HG03039 (cell line): Measurements from ENCODE around the gene CARD14.
"Not testable (repeated sequence)": the region's sequence is repeated elsewhere in the genome, so short reads cannot be mapped to it uniquely, and the experiment has no call there.

ENCODE experiments used
- ATAC-seq: cut with Tn5 transposase; IDR thresholded peaks from one replicate; pipeline ENCODE4 v1.9.1; 2021; ENCODE audit warnings: mild to moderate bottlenecking, moderate library complexity; ENCODE audit not compliant: unreplicated experiment

Gene CARD14

DNA sequence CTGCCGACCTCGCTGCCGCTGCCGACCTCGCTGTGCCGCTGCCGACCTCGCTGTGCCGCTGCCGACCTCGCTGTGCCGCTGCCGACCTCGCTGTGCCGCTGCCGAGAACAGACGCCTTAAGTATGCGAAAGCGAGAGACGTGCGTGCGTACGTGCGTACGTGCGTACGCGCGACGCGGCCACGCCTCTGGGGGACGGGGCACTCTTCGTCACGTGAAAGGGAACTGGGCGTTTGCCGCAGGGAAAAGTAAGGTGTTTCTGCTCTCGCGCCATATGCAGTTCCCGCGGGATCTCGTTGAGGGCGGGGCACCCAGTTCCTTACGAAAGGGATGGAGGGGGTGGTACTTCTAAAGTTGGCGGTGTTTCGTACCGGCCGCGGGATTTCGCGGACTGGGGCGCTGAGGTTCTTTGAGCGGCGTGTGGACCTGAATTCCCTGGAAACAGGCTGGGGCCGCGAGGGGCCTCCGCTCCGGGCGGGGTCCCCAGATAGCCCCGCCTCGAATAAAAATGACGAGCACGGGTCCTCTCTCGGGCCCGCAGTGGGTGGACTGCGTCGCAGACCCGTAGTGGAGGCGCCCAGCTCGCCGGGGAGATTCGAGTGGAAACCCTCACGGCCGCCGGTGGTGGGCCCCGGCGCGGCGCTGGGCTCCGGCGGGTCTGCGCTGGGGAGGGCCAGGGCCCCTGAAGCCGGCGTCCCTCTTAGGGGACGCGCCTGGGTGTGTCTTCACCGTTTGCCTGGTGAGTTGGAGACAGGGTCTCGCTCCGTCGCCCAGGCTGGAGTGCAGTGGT lies 22.6 kb upstream of the CARD14 start, which contains the start of gene EIF4A3:
Gene EIF4A3 (minus strand): TSS at position 94 of the 788 bp plus-strand sequence. CDS start 167 bp downstream, outside the sequence.
- peak; percentile 75 for ATAC-seq

DNA sequence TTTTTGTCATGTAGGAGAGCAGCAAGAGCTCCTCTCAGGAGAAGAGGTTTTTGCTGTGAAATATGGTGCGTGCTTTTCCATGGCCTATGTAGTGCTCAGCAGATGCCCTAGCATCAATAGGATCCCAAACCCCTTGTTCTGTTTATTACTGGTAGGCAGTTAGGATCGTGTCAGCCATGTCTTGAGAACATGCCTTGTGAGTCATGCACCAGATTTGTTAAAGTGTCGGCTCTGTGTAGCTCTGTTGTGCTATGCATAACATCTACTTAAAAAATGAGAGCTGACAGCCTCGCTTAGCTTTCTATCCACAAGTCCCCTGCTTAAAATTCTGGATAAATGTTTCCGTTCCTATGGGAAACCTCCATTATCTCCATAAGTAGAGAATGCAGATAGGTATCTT lies 18.5 kb upstream of the CARD14 start:
- no peak for ATAC-seq

DNA sequence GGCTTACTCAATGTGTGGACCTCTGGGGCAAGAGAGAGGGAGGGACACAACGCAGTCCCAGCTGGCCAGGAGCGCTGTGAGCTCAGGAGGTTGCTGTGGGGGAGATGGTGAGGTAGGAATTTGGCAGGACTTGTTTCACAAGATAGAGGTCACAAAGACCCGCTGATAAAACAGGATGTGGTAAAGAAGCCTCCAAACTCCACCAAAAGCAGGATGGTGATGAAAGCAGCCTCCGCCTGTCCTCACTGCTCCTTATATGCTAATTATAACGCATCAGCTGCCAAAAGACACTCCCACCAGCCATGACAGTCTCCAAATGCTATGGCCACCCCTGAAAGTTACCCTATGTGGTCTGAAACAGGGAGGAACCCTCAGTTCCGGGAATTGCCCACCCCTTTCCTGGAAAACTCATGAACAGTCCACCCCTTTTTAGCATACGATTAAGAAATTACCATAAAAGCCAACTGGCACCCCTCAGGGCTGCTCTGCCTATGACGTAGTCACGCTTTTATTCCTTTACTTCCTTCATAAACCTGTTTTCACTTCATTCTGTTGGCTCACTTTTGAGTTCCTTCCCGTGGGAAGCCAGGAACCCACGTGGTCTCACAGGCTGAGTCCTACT lies 17.6 kb upstream of the CARD14 start:
- no peak for ATAC-seq

DNA sequence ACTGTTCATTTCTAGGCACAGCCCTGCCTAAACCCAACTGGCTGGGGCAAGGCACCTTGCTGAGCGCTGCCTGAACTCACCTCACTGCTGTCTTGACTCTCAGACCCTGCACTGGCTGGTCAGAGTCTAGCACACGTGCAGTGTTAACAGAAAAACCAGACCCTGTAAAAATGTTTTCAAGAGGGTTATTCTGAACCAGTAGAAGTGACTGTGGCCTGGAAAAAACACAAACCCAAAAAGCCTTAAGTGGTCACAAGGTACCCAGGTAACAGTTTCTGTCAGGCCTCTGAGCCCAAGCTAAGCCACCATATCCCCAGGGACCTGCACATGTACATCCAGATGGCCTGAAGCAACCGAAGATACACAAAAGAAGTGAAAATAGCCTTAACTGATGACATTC lies 16.8 kb upstream of the CARD14 start:
- no peak for ATAC-seq

DNA sequence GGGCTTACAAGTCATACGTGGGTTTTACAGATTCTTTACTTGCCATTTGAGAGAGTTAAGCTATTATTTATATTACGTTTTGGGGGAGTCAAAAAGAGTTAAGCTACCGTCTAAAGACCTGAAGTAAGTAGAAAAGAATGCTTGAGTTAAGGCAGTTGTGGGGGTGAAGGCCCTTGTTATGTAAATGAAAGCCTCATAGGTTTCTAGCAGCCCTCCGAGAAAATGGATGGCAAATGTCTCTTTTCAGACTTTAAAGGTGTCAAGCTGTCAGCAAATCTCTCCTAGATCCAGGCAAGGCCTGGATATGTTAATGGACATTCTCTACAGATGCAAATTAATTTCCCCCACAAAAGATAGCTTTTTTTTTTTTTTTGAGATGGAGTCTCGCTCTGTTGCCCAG lies 15.7 kb upstream of the CARD14 start:
- no peak for ATAC-seq

DNA sequence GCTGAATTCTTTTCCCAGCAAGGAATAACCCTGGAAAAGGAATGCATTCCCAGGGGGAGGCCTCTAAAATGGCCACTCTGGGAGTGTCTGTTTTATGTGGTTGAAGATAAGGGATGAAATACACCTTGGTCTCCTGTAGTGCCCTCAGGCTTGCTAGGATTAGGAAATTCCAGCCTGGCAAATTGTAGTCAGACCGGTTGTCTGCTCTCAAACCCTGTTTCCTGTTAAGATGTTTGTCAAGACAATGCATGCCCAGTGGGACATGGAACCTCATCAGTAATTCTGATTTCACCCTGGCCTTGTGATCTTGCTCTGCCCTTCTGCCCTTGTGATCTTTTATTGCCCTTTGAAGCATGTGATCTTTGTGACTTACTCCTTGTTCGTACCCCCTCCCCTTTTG lies 14.2 kb upstream of the CARD14 start:
- not testable (repeated sequence) for ATAC-seq

DNA sequence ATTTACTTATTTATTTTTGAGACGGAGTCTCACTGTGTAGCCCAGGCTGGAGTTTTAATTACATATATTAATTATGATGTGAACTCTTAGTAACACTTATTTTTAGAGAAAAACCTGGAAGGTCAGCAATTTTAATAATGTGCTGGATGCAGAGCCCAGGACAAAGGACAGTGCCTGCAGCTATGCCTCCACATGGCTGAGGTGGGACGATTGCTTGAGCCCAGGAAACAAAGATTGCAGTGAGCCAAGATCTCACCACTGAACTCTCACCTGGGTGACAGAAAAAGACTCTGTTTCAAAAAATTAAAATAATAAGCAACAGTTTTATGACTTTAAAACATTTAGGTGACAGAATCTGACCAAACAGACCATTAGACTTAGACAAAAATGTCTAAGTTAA lies 11.0 kb upstream of the CARD14 start:
- ATAC-seq, result no peak

DNA sequence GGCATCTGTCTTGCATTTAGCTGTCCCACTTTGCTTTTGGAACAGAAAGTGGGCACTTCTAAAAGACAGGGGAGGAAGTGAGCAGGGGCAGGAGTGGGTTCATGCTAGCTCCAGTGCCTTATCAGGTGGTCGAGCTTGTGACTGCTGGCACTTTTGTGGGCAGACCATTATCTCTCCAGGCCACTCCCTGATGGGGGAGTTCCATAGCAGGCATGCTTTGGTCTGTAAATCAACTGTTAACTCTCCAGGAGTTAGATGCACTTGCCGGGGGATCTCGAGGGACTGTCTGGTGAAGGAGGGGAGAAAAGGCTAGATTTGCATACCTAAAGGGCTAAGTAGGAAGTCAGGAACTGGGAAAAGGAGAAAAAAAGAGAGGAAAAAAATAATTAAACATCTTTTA lies 9.3 kb upstream of the CARD14 start:
- no peak for ATAC-seq

DNA sequence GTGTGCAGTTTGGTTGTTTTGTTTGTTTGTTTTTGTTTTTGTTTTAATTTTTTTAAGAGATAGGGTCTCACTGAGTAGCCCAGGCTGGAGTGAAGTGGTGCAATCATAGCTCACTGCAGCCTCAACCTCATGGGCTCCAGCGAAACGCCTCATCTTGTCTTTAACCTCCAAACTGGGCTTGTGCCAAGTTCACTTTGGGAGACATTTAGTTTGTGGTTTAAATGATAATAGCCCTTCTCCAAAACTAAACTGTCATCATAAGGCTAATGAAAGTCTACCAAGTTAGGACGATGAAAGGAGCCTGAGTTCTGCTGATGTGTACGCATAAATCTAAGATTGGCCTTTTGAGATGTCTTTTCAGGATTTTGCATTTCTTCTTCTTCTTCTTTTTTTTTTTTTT lies 6.5 kb upstream of the CARD14 start:
- no peak for ATAC-seq

DNA sequence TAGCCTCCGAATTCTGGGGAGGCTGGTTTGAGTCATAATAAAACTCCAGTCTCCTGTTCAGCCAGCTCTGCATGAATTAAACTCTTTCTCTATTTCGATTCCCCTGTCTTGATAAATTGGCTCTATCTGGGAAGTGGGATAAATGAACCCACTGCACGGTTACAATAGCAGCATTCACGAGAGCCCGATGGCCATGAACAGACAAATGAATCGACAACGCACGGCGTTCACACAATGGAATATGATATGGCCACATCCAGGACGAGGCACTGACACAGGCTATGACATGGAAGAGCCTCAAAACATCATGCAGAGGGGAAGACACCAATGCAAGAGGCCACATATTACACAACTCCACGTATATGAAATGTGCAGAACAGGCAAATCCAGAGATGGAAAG lies 5.6 kb upstream of the CARD14 start:
- no peak for ATAC-seq

DNA sequence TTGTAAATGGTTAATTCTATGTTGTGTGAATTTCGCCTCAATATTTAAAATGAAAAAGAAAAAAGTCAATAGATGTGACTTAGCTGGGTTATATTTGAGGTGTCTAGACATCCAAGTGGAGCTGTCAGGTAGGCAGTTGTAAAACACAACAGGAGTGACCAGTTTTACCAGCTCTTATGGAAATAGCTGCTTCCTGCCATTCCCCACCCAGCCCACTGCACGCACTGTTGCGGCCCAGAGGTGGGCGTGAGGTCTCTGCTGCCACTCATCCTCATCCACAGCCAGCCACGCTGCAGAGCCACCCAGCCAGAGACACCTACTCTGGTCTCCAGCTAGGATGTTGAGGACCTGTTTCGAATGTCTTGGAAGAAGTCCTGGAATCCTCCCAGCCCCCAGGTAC lies 3.4 kb upstream of the CARD14 start:
- no peak for ATAC-seq

DNA sequence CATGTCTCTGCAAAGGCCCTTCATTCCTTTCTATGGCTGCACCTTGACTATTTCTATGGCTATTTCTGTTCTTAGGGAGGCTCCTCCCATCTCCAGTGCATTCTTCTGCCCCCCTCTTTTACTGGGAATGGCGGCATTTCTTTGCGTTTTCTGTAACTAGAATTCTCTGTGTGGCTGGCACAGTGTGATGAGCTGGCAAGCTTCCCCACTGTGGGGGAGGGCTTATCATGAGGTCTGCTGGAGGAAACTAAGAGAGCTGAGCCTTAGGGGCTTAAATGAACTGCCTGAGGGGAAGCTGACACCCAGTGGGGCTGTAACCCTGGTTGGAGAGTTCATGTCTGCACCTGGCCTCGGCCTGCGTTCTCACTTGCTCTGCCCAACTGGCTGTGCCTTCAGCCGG lies 1.5 kb upstream of the CARD14 start:
- ATAC-seq, result no peak

DNA sequence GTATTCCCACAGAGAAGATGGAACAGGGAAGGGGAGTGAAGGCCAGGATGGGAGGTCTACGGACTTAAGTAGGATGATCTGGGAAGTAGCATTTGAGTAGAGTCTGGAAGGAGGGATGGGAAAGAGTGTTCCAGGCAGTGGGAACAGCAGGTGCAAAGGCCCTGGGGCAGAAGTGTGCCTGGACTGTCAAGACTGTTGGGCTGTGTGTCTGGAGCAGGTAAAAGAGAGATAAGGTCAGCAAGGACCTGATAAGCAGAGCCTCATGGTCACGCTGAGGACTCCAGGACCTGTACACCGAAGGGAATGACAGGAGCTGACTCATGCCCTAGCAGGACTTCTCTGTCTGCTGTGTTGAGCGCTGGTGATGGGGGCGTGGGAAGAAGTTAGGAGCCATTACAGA lies 723 bp upstream of the CARD14 start:
- no peak for ATAC-seq

DNA sequence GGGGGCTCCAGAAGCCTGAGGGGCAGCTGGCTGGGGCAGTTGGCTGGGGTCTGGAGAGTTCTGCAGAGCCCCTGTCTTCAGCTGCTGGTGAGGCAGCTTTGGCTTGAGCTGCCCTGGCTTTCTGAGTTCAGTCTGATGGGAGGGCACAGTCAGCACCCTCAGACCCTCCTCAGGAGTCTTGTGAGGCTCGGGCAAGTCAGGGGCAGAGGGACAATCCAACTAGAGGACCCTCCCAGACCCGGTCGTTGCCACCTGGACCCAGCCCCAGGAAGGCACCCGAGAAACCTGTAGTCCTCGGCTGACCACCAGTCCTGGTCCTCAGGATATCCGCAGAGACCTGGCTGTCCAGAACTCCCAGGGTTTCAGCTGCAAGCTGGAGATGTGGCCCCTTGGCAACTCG lies 1.9 kb downstream of the CARD14 start:
- no peak for ATAC-seq

DNA sequence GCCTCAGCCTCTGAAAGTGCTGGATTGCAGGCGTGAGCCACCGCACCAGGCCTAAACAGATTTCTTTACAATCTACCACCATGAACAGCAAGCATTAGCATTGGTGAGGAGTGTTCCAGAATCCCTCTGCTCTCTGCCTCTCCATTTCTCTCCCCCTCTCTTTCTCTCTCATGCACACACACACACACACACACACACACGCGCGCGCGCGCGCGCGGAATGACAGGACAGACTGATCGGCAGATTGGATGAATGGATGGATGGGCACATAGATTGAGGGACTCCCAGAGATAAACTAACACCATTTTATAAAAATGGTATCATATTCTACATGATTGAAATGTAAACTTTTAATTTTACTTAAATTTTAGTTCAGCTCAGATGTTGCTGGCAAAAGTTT lies 3.3 kb downstream of the CARD14 start:
- no peak for ATAC-seq

DNA sequence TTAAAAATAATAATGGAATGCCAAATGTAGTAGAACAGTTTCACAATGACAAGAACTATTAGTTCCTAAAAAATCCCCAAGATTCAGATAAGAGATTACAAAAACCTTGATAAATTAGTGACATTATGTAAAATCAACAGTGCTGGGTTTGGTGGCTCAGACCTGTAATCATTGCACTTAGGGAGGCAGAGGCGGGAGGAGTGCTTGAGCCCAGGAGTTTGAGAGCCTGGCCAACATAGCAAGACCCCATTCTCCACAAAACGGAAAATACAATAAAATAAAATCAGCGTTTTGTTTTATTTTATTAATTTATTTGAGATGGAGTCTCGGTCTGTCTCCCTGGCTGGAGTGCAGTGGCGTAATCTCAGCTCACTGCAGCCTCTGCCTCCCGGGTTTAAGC lies 4.1 kb downstream of the CARD14 start:
- no peak for ATAC-seq

DNA sequence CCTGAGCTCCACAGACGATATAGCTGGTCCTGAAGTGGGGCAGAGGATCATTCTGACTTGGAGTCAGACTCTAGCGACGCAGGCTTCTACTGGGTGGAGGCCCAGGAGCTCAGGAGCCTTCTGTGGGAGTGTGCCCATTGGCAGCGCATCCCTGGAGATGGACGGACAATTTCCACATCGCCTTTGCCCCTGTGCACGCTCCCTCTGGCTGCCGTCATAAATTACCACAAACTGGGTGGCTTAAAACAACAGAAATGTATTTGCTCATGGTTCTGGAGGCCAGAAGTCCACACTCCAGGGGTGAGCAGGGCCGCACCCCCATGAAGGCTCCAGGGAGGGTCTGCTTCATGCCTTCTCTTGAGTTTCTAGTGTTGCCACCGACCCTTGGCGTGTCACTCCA lies 6.9 kb downstream of the CARD14 start:
- ATAC-seq, result no peak

DNA sequence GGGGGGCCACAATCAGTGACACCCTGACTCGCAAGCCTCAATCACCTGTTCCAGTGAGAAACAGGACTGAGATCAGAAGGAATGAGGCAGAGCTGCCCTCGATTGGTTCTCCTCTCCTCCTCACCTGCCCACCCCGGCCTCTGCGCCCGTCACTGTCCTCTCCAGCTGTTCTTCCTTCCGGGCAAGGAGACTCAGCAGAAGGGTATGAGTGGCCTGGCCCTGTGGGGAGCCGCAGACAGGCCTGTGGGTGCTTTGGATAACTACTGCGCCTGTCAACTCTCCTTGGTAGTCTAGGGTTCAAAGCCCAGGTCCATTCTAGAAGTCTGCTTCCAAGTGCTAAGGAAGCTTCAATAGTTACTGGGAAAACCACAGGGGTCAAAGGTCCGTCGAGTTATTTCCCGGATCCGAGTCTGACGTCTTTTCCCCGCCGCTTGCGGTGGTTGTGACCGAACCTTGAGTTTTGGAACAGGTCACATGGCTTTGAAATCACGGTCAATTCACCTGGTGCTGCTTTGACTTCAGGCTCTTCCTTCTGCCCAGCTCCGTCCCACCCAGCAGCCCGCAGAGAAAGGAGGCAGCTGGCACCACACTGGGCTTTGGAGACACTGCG lies 8.3 kb downstream of the CARD14 start:
- ATAC-seq, result no peak

DNA sequence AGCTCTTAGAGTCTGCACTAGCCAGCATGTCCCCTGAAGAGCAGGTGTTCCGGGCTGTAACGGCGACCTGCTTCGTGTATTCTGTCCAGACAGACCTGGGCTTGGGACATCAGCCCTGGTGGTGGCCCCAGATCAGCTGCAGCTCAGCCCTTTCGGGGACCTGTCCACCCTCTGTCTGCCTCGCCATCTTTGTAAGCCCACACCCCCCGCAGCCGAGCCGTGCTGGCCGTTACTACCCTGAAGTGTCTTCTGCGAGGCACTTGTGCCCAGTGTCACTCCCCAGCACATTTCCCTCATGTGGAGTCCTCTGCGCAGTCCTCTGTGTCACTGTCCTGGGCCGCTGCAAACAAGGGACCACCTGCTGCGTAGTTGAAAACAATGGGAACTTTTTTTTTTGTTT lies 10.4 kb downstream of the CARD14 start:
- ATAC-seq, result no peak

DNA sequence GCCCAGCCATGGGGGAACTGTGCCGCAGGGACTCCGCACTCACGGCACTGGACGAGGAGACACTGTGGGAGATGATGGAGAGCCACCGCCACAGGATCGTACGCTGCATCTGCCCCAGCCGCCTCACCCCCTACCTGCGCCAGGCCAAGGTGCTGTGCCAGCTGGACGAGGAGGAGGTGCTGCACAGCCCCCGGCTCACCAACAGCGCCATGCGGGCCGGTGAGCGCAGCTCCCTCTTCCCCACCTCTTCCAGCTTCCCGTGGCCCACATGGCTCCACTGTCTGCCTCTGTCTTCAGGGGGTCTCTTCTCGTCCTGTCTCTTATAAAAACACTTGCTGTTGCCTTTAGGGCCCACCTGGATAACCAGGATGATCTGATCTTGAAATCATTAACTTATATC lies 11.6 kb downstream of the CARD14 start:
- no peak for ATAC-seq

DNA sequence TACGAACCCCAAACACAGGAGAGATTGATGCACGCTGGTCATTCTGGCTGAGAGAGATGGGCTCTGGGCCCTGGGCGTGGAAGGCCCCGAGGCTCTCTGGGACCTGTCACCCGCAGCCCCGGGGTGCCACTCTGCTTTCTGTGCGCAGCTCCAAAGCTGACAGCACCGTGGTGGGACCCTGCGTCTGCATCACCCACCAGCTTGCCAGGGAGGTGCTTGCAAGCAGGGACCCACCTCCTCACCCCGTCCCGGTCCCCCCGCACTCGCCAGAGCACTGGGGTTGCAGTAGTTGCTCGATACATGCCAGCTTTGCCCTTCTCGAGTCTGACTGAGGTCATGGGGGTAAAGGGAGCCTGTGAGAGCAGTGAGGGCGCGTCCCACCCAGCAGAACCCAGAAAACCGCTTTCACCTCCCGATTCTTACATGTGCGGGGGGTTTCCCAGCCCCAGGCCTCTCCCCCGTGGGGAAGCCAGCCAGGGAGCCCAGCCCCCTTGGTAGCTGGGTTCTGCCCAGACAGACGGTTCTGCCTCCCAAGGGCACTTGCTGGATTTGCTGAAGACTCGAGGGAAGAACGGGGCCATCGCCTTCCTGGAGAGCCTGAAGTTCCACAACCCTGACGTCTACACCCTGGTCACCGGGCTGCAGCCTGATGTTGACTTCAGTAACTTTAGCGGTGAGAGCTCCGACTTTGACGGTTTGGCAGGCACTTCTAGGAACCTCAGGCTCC lies 12.5 kb downstream of the CARD14 start:
- no peak for ATAC-seq

DNA sequence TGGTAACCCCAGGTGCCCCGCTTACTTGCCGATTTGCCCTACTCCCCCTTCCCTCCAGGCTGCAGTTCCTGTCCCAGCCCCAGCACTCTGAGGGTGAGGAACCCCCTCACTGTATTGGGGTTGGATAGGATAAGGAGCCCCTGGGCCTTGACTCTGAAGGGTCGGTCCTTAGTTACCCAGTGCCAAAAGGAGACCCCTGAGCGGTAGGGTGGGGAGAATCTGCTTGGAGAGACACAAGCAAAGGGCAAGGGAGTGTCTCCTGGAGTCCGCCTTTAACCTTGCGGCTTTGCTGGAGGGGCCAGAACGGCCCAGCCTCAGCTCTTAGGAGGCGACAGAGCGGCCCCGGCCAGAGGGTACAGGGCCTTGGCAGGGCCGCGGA lies 13.0 kb downstream of the CARD14 start:
- no peak for ATAC-seq
